Measurements from ENCODE around the gene RPLP1.

RPLP1 gene

GRCh38 chr15:69472046-69472445 lies 19.4 kb downstream of the RPLP1 start:
- no peak for DNase-seq

- DNase-seq: no peak
These were observed 19.9 kb downstream of the RPLP1 start for GRCh38 chr15:69472562-69472961.

DNA sequence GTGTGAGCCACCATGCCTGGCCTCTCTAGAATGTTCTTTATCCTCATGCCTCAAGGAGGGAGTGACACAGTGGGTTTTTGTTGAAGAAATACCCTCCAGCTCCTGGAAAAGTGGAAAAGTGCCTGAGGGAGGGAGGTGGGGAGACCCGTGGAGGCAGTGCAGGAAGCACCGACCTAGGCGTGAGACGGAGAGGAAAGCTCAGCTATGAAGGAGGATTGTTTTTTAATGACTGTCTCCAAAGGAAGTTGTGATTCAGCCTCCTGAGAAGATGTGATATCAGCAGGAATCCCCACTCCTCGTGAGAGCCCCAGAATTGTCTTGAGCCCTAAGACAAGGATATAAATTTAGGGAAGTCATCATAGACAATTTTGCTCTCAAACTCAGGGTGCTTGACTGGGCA lies 21.7 kb downstream of the RPLP1 start:
- DNase-seq: no peak

DNA sequence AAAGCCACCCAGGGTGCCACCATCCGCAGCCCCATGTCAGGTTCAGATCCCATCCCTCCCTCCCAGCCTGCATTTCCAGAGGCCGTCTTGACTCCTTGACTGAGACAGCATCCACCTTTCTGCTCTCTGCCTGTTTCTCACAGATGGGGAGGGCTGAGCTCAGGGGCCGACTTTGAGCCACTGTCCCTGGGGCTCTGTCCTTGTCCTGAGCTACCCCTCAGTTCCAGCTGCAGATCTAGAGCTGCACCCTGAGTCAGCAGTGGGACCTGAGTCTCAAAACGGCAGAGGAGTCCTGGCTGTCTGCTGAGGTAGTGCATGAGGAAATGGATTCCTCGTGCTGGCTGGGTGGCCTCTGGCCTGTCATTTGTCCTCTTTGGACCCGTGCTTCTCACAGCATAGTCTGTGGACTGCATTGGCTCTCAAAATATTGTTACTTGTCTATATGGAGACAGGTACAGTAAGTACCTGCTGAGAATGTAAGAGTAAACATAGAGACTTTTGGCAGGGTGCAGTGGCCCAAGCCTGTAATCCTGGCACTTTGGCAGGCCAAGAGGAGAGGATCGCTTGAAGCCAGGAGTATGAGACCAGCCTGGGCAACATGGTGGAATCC lies 22.3 kb downstream of the RPLP1 start:
- DNase-seq: no peak

GRCh38 chr15:69475769-69476358 lies 23.2 kb downstream of the RPLP1 start:
- DNase-seq: no peak

DNA sequence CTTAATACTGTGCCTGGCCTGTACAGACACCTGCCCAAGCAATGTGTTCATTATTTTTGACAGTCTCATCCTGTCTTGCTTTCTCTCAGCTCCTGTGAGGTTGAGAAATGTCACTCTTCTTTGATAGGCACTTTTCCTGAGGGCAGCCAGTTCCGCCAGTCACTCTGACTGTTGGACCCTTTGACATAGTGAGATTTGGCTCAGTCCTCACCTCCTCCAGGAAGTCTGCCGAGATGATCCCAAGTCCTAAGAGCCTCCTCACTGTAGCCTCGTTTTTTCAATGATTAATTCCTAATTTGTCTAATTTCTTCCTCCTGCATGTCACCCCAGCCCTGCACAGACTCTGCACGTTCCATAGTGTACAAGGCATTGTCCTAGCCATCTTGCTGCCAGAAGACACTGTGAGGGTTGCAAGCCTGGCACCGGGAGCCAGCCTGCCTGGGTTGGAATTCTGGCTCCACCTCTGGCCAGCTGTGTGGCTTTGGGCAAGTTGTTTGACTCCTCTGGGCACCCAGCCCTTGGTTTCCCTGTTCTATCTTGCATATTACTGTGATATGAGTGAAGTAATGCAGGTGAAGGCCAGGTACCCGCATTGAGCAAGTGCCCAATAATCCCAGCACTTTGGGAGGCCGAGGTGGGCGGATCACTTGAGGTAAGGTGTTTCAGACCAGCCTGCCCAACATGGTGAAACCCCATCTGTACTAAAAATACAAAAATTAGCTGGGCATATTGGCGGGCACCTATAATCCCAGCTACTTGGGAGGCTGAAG lies 24.3 kb downstream of the RPLP1 start:
- DNase-seq: no peak

GRCh38 chr15:69478259-69478781 lies 25.7 kb downstream of the RPLP1 start:
- DNase-seq: no peak

GRCh38 chr15:69479081-69479480 lies 26.5 kb downstream of the RPLP1 start:
- no peak for DNase-seq

- no peak for DNase-seq
These were observed 27.4 kb downstream of the RPLP1 start for GRCh38 chr15:69479971-69480370.

DNA sequence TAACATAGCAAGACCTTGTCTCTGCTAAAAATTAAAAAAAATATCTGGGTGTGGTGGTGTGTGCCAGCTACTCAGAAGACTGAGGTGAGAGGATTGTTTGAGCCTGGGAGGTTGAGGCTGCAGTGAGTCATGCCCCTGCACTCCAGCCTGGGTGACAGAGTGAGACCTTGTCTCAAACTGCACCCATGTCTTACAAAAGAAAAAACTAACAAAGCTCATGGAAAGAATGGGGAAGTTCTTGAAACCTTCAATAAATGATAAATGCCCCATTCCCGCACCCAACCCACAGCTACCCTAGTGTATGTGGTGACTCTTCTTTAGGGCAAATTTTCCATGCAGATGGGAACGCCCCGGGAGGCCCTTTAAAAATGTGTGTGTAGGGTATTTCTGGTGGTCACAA lies 28.3 kb downstream of the RPLP1 start:
- DNase-seq: no peak

- DNase-seq: no peak
These were observed 30.2 kb downstream of the RPLP1 start for GRCh38 chr15:69482686-69483256.

GRCh38 chr15:69484837-69485236 lies 32.2 kb downstream of the RPLP1 start:
- DNase-seq: no peak

DNA sequence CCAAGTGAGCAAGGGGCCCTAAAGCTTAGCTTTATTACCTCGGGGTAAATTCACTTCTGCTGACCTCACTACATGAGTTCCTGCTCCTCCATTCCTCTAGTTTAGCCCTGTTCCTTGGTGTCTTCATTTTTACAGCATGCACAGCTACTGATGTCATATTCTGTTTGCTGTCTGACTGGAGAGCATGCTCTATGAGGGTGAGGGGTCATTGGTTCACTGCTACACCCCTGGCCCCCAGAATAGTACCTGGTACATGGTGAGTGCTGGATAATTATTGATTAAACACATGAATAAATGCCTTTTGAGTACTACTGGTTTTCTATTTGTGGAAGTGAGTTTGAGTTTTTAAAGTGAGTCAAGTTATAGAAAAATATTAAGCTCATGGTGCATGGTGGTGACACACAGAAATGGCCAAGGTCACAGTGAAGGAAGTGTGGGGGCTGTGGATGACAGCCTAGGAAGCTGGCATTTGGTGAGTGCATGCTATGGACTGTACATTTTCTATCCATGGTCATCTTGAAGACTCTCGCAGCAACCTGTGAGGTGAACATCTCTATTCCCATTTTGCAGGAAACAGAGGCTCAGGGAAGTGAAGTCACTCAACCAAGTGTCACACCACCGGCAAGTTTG lies 34.0 kb downstream of the RPLP1 start:
- no peak for DNase-seq

- no peak for DNase-seq
These were observed 36.5 kb downstream of the RPLP1 start for GRCh38 chr15:69489073-69489571.

DNA sequence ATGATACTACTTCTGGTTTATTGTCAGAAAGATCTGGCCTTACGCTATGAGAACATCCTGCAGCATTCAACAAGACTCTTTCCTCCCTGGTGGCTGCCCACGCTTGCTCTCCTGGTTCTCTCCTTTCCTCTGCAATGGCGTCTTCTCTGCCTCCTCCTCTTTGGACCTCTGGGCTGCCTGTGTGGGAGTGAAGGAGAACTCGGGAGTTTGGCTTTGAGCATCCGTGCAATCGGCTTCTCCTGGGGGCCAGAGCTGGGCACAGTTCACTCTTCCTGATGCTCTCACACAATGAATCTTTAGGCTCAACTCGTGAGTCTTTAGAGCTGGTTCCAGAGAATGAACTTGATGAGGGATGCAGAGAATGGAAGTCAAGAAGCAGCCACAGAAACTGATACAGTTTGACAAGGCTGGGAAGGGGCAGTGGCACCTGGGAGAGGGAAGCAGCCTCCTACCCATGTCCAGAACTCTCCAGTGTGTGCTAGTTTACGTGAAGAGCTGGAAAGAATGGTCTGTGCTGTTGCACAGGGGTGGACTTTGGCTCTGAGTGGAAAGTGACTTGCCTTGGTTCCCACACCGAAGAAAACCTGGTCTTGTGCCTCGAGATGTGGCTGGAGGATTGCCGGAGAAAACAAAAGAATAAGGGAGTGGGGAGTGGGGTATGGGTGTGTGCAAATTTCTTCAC lies 37.9 kb downstream of the RPLP1 start:
- no peak for DNase-seq

DNA sequence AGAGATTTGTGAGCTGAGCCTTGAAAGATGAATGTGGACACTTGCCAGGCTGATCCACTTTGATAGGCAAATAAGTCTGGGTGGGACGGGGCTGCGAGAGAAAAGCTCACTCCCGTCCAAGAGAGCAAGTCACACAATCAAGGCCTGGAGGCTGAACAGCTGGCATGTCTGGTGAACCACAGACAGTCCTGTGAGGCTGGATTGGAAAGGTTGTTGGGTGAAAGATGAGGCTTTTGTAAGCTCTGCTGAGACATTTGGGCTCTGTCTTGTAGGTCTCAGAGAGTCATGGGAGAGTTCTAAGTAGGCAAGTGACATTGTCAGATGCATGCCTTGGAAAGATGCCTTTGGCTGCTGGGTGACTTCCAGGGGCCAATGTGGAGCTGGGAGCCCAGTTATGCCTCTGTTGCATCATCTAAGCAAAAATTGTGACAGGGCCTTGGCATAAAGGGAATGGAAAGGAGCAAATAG lies 38.5 kb downstream of the RPLP1 start:
- DNase-seq: no peak

GRCh38 chr15:69493406-69493805 lies 40.8 kb downstream of the RPLP1 start:
- DNase-seq: no peak

- no peak for DNase-seq
These were observed 43.4 kb downstream of the RPLP1 start for GRCh38 chr15:69496001-69496400.

GRCh38 chr15:69497076-69497475 lies 44.5 kb downstream of the RPLP1 start:
- no peak for DNase-seq

GRCh38 chr15:69497667-69498066 lies 45.0 kb downstream of the RPLP1 start:
- no peak for DNase-seq

DNA sequence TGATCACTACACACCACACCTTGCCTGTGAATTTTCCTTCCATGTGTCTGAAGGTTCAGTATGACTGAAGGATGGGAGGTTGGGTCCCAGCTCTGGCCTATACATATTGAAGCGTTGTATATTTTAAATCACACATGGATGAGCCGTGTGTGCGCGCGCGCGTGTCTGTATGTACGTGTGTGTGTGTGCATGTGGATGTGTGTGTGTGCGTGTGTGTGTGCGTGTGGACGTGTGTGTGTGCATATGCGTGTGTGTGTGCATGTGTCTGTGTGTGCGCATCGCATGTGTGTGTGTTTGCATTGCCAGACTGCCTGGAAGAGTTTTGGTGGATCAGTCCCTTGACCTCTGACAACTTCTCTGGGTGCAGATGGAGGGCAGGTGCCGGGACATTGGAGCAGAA lies 45.7 kb downstream of the RPLP1 start:
- no peak for DNase-seq

GRCh38 chr15:69498987-69499386 lies 46.4 kb downstream of the RPLP1 start:
- no peak for DNase-seq
